Spleen (tissue), 7 donors: ENCODE measurements around the gene HCAR3.

Experiments used
- POLR2A ChIP-seq, 3 donors: fragments of 450-650 bp; IDR thresholded peaks; one replicate each; pipeline ENCODE4 v1.5.1; 2017; ENCODE audit warnings: antibody characterized with exemption in 3 of 3, mild to moderate bottlenecking in 1 of 3
- POLR2AphosphoS5 ChIP-seq, 3 donors: sonication (generic); formaldehyde crosslinking; IDR thresholded peaks; one replicate each; pipeline ENCODE4 v1.5.1; 2017; ENCODE audit warnings: antibody characterized with exemption in 3 of 3
- TF ChIP-seq, protein P1 (sequence below), 11 experiments: fragments of 200-600 bp in 7 of 11; fragments of 450-650 bp in 4 of 11; sonication (generic) in 4 of 11; IDR thresholded peaks in 8 of 11; conservative IDR thresholded peaks in 3 of 11; 1 replicate in 7 of 11; 2 replicates in 4 of 11; pipeline versions ENCODE4 v1.4.0 to v1.8.0; 2016 to 2021; ENCODE audit warnings: antibody characterized with exemption in 11 of 11, inconsistent platforms in 4 of 11, mild to moderate bottlenecking in 1 of 11
- donor health status: DM: no; HTN: no; CAD: no; lungs with moderate emphysema.
- donor health status: DM: no; HTN: no; CAD: no.
- donor health status: DM: no; HTN: no; CAD: no.

DNA sequence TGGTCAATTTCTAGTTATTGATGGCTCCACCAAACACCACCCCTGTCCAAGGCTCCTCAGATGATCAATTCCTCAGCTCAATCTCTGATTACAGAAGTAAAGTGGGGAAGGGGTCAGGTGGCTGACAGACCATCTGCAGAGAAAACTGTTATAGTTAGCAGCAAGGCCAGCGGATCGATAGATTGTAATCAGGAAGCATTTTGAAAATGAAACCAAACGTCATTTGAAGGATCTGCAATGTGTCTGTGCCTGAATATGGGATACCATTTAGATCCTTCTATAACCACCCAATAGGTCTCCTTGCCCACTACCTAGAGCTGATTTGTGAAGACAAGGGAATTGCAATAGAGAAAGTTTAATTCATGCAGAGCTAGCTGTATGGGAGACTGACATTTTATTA, 25.0 kb downstream of the HCAR3 start:
- TF ChIP-seq, protein P1, sequence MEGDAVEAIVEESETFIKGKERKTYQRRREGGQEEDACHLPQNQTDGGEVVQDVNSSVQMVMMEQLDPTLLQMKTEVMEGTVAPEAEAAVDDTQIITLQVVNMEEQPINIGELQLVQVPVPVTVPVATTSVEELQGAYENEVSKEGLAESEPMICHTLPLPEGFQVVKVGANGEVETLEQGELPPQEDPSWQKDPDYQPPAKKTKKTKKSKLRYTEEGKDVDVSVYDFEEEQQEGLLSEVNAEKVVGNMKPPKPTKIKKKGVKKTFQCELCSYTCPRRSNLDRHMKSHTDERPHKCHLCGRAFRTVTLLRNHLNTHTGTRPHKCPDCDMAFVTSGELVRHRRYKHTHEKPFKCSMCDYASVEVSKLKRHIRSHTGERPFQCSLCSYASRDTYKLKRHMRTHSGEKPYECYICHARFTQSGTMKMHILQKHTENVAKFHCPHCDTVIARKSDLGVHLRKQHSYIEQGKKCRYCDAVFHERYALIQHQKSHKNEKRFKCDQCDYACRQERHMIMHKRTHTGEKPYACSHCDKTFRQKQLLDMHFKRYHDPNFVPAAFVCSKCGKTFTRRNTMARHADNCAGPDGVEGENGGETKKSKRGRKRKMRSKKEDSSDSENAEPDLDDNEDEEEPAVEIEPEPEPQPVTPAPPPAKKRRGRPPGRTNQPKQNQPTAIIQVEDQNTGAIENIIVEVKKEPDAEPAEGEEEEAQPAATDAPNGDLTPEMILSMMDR (IDR thresholded peaks at IDR 0.05 in 8 of 11, conservative IDR thresholded peaks at IDR 0.05 in 3 of 11): no peak
- TF ChIP-seq POLR2A (IDR thresholded peaks at IDR 0.05): no peak
- no peak for TF ChIP-seq POLR2AphosphoS5 (IDR thresholded peaks at IDR 0.05)
